HepG2 (cell line): ENCODE data around the gene CPLX1. TPM values are rescaled to one million over a fixed set of nuclear protein-coding genes. Genes with fewer than 3 reads are reported as not detected.
A peak's percentile ranks its signal among the peaks of the same experiment; 100 is the strongest.

Experiments
- CHD4 ChIP-seq: fragments of 200-600 bp; sonication (generic); IDR thresholded peaks from 2 replicates; pipeline ENCODE4 v1.7.0; 2017; ENCODE audit warnings: mild to moderate bottlenecking, low read length, borderline replicate concordance
- ELF4 ChIP-seq: sonication (generic); formaldehyde crosslinking; IDR thresholded peaks from 2 replicates; pipeline ENCODE4 v1.5.0; 2020; ENCODE audit warnings: missing genetic modification reagents, mild to moderate bottlenecking, moderate library complexity, borderline replicate concordance
- ERF ChIP-seq: IDR thresholded peaks from 2 replicates; pipeline ENCODE4 v1.6.1; 2018; ENCODE audit warnings: missing biosample characterization, missing genetic modification reagents
- FOXA1 ChIP-seq, 2 experiments: fragments of 450-650 bp in 1 of 2; sonication (generic) in 1 of 2; formaldehyde crosslinking in 1 of 2; IDR thresholded peaks; 2 replicates each; pipeline versions ENCODE4 v1.4.0 to v1.6.1; 2016 to 2020; ENCODE audit warnings: missing genetic modification reagents in 1 of 2
- ISX ChIP-seq: sonication (generic); formaldehyde crosslinking; conservative IDR thresholded peaks from 2 replicates; pipeline ENCODE4 v1.5.0; 2020; ENCODE audit warnings: missing genetic modification reagents
- NRL ChIP-seq: sonication (generic); formaldehyde crosslinking; IDR thresholded peaks from 2 replicates; pipeline ENCODE4 v1.5.0; 2020; ENCODE audit warnings: missing genetic modification reagents, mild to moderate bottlenecking, moderate library complexity, borderline replicate concordance
- PCBP1 ChIP-seq: fragments of 200-400 bp; formaldehyde crosslinking; IDR thresholded peaks from 2 replicates; pipeline ENCODE4 v1.6.1; 2017; ENCODE audit warnings: mild to moderate bottlenecking, low read depth, low read length, borderline replicate concordance
- PLSCR1 ChIP-seq: sonication (generic); formaldehyde crosslinking; IDR thresholded peaks from 2 replicates; pipeline ENCODE4 v1.5.0; 2020; ENCODE audit warnings: missing genetic modification reagents, mild to moderate bottlenecking, borderline replicate concordance
- PRDM10 ChIP-seq: sonication (generic); formaldehyde crosslinking; IDR thresholded peaks from 2 replicates; pipeline ENCODE4 v1.4.0; 2020; ENCODE audit warnings: low read depth, missing genetic modification reagents
- TOPORS ChIP-seq: sonication (generic); formaldehyde crosslinking; IDR thresholded peaks from 2 replicates; pipeline ENCODE4 v1.8.0; 2023; ENCODE audit warnings: mild to moderate bottlenecking, missing genetic modification reagents
- ZBTB21 ChIP-seq: sonication (generic); formaldehyde crosslinking; IDR thresholded peaks from 2 replicates; pipeline ENCODE4 v1.4.0; 2020; ENCODE audit warnings: missing genetic modification reagents
- ZNF333 ChIP-seq: sonication (generic); formaldehyde crosslinking; IDR thresholded peaks from 2 replicates; pipeline ENCODE4 v1.4.0; 2020; ENCODE audit warnings: mild to moderate bottlenecking, missing genetic modification reagents, borderline replicate concordance
- ZNF367 ChIP-seq: sonication (generic); formaldehyde crosslinking; IDR thresholded peaks from 2 replicates; pipeline ENCODE4 v1.4.0; 2020; ENCODE audit warnings: missing genetic modification reagents, borderline replicate concordance
- ZNF615 ChIP-seq: sonication (generic); formaldehyde crosslinking; IDR thresholded peaks from 2 replicates; pipeline ENCODE4 v1.5.0; 2020; ENCODE audit warnings: mild to moderate bottlenecking, missing genetic modification reagents, borderline replicate concordance
- polyA plus RNA-seq, 8 experiments: library from polyadenylated mRNA; depleted of rRNA in 3 of 8; stranded (reverse) in 7 of 8; unstranded in 1 of 8; fragments of >200 nt; fragmentation: Illumina TruSeq in 4 of 8; extraction: Trizol in 4 of 8; gene quantifications; 2 replicates each; pipeline versions ENCODE4 v1.2.1 to v1.2.3, GENCODE V29; 2011 to 2016; ENCODE audit warnings: low read depth in 4 of 8, missing spikeins in 1 of 8, mixed read lengths in 1 of 8; ENCODE audit not compliant: insufficient read depth in 1 of 8
- total RNA-seq, 5 experiments: library from RNA; depleted of rRNA; stranded (reverse); fragments of >200 nt; fragmentation: Illumina TruSeq; extraction: Trizol; gene quantifications; 2 replicates each; pipeline ENCODE4 v1.2.3, GENCODE V29; 2016; ENCODE audit warnings: low read depth in 1 of 5
- TF ChIP-seq, protein P1 (sequence below): sonication (generic); formaldehyde crosslinking; IDR thresholded peaks from 2 replicates; pipeline ENCODE4 v1.4.0; 2020; ENCODE audit warnings: missing genetic modification reagents, borderline replicate concordance
- TF ChIP-seq, protein P2 (sequence below): sonication (generic); formaldehyde crosslinking; IDR thresholded peaks from 2 replicates; pipeline ENCODE4 v1.5.1; 2020; ENCODE audit warnings: mild to moderate bottlenecking, missing genetic modification reagents, moderate library complexity
- TF ChIP-seq, protein P3 (sequence below): sonication (generic); formaldehyde crosslinking; IDR thresholded peaks from 2 replicates; pipeline ENCODE4 v1.4.0; 2020; ENCODE audit warnings: missing genetic modification reagents

The CPLX1 gene
- total and polyA plus RNA-seq, 2 of the 13 experiments (the other 11 are each of a cell fraction or from before 2014, with no cell fraction given): 0.18 TPM

DNA sequence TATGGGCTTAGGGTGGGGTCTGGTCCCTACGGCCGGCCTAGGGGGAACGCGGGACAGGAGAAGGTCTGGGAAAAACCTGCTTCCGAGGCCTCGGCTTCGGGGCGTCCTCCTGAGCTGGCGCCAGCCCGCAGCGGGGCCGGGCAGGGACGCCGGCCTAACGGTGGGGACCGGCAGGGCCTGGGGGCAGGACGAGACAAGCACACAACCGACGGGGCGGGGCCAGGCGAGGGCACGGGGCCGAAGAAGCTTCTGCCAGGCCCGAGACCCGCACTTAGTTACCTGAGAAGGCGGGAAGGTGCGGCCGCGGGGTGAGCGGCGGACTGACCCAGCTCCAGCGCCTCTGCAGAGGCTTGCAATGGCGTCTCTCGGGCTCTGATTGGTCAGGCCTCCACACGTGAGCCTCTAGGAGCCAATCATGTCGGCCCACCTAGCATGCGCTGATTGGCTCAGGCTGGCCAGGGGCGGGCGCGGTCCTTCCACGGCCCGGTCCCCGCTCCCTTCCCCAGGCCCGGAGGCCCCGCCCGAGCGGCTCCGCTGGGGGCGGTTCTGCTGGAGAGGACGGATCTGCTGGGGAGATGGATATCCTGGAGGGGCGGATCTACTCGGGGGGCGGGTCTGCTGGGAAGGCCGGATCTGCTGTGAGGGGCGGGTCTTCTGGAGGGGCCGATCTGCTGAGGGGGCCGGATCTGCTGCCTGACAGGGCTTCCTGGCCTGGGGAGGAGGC, 44.3 kb downstream of the CPLX1 start (continued):
- no peak for TF ChIP-seq PRDM10
- TF ChIP-seq, protein P1, sequence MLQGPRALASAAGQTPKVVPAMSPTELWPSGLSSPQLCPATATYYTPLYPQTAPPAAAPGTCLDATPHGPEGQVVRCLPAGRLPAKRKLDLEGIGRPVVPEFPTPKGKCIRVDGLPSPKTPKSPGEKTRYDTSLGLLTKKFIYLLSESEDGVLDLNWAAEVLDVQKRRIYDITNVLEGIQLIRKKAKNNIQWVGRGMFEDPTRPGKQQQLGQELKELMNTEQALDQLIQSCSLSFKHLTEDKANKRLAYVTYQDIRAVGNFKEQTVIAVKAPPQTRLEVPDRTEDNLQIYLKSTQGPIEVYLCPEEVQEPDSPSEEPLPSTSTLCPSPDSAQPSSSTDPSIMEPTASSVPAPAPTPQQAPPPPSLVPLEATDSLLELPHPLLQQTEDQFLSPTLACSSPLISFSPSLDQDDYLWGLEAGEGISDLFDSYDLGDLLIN (CRISPR knock-in tag): 0 out of 2 replicates have a peak, but pooled peaks have one; percentile 79
- TF ChIP-seq, protein P2, sequence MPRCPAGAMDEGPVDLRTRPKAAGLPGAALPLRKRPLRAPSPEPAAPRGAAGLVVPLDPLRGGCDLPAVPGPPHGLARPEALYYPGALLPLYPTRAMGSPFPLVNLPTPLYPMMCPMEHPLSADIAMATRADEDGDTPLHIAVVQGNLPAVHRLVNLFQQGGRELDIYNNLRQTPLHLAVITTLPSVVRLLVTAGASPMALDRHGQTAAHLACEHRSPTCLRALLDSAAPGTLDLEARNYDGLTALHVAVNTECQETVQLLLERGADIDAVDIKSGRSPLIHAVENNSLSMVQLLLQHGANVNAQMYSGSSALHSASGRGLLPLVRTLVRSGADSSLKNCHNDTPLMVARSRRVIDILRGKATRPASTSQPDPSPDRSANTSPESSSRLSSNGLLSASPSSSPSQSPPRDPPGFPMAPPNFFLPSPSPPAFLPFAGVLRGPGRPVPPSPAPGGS: no peak; the same call in 1 of the 2 replicates
- 0 out of 2 replicates have a peak, but pooled peaks have one; percentile 65 for TF ChIP-seq ISX (CRISPR knock-in tag)
- no peak for TF ChIP-seq TOPORS (CRISPR knock-in tag)
- TF ChIP-seq ZNF333 (CRISPR knock-in tag): 0 out of 2 replicates have a peak, but pooled peaks have one; percentile 60
- TF ChIP-seq ELF4 (CRISPR knock-in tag): no peak
- peak; percentile 57; the same call in 1 of the 2 replicates for TF ChIP-seq NRL
- peak; percentile 67; the same call in 1 of the 2 replicates for TF ChIP-seq ERF (CRISPR knock-in tag)
- no peak for TF ChIP-seq CHD4
- peak; percentile 80; the same call in 1 of the 2 replicates for TF ChIP-seq PLSCR1 (CRISPR knock-in tag)
- TF ChIP-seq, protein P3, sequence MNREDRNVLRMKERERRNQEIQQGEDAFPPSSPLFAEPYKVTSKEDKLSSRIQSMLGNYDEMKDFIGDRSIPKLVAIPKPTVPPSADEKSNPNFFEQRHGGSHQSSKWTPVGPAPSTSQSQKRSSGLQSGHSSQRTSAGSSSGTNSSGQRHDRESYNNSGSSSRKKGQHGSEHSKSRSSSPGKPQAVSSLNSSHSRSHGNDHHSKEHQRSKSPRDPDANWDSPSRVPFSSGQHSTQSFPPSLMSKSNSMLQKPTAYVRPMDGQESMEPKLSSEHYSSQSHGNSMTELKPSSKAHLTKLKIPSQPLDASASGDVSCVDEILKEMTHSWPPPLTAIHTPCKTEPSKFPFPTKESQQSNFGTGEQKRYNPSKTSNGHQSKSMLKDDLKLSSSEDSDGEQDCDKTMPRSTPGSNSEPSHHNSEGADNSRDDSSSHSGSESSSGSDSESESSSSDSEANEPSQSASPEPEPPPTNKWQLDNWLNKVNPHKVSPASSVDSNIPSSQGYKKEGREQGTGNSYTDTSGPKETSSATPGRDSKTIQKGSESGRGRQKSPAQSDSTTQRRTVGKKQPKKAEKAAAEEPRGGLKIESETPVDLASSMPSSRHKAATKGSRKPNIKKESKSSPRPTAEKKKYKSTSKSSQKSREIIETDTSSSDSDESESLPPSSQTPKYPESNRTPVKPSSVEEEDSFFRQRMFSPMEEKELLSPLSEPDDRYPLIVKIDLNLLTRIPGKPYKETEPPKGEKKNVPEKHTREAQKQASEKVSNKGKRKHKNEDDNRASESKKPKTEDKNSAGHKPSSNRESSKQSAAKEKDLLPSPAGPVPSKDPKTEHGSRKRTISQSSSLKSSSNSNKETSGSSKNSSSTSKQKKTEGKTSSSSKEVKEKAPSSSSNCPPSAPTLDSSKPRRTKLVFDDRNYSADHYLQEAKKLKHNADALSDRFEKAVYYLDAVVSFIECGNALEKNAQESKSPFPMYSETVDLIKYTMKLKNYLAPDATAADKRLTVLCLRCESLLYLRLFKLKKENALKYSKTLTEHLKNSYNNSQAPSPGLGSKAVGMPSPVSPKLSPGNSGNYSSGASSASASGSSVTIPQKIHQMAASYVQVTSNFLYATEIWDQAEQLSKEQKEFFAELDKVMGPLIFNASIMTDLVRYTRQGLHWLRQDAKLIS (CRISPR knock-in tag): peak; percentile 57
- no peak for TF ChIP-seq FOXA1 (IDR thresholded peaks at IDR 0.05)
- TF ChIP-seq FOXA1 (CRISPR knock-in tag; IDR thresholded peaks at IDR 0.05): no peak
- no peak for TF ChIP-seq ZNF615 (CRISPR knock-in tag)
- TF ChIP-seq PCBP1: no peak
- no peak for TF ChIP-seq ZBTB21 (CRISPR knock-in tag)
- TF ChIP-seq ZNF367 (CRISPR knock-in tag): 0 out of 2 replicates have a peak, but pooled peaks have one; percentile 32
